Measurements from ENCODE around the gene RFX1.

- TF ChIP-seq CTCF (conservative IDR thresholded peaks at IDR 0.05) = no peak
- TF ChIP-seq EZH2 (IDR thresholded peaks at IDR 0.05; ENCODE audit: low read depth) = no peak
Observed at GRCh38 chr19:14053500-14053899, 47.4 kb upstream of the RFX1 start.

Measured in PC-9 (cell line).